Neural progenitor cell (in vitro differentiated cells): ENCODE measurements around the gene RPLP1.

Experiments
- CTCF ChIP-seq: fragments of 200-600 bp; sonication (generic); IDR thresholded peaks from 2 replicates; pipeline ENCODE4 v1.5.1; 2017; ENCODE audit warnings: antibody characterized with exemption, mild to moderate bottlenecking
- EZH2 ChIP-seq: fragments of 200-600 bp; sonication (generic); IDR thresholded peaks from 2 replicates; pipeline ENCODE4 v1.6.1; 2017; ENCODE audit warnings: antibody characterized with exemption, mild to moderate bottlenecking, moderate library complexity
- EZH2phosphoT487 ChIP-seq: fragments of 200-600 bp; sonication (generic); IDR thresholded peaks from 2 replicates; pipeline ENCODE4 v1.6.1; 2017; ENCODE audit warnings: antibody characterized with exemption

- no peak for TF ChIP-seq EZH2phosphoT487
- TF ChIP-seq CTCF: no peak
- no peak for TF ChIP-seq EZH2
Observed at GRCh38 chr15:69403594-69403993, 49.0 kb upstream of the RPLP1 start.
